T-helper 2 cell (primary cell): Measurements from ENCODE around the gene USP21.
A peak's percentile ranks its signal among the peaks of the same experiment; 100 is the strongest.

Experiments used
- DNase-seq, 5 experiments: peaks; one replicate each; pipeline versions ENCODE4 v3.0.0 to v3.0.0-alpha.2; 2012 to 2022

The USP21 gene

DNA sequence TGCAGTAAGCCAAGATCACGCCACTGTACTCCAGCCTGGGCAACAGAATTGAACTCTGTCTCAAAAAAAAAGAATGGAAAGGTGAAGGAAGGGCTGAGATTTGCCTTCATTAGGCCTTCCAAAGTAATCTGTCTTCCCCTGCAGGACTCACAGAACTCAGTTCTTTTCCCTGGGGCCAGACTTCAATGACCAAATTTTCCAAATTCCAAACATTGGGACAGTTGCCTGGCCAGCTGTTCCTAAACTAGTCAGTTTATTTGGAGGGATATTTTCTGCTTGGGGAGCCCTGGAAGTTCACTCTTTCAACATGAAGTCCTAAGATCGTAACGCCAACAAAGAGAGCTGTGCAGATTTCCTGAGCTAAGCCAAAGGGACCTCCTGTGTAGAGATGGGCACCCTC, 21.4 kb upstream of the USP21 start:
- DNase-seq = no peak

DNA sequence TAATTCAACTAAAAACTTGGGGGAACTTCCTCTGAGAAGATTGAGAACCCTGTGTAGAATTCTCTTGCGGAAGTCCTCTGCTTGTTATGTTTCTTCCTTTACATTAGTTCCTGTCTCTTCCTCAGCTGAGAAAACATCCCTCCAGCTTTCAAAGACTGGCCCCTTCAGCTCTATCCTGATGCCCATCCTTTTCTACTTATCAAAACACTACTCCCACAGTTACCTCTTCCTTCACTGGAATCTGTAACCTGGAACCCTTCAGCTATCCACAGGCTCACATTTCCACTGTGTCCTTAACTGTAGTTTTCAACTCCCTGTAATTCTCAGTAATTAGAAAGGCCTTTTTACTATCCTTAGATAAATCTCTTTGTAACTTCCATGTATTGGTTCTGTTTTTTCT, 20.9 kb upstream of the USP21 start:
- DNase-seq = no peak

DNA sequence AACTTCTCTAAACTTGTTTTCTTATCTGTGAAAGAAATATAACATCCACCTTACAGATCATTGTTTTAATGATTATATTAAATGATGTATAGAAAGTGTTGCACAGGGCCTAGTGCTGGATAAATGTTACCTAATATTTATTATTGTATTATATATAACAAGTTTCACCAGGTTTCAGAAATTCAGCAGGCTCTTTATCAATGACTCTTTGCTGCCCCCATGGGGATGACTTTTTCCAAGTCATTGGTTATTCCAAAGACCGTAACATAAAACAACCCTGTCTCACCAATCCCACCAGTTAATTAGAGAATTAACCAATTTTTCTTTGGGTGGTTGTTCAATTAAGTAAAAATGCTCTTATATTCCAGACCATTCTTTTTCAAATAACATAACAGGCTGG, 19.5 kb upstream of the USP21 start:
- DNase-seq = peak in 1 of 5 experiments; percentile 38

DNA sequence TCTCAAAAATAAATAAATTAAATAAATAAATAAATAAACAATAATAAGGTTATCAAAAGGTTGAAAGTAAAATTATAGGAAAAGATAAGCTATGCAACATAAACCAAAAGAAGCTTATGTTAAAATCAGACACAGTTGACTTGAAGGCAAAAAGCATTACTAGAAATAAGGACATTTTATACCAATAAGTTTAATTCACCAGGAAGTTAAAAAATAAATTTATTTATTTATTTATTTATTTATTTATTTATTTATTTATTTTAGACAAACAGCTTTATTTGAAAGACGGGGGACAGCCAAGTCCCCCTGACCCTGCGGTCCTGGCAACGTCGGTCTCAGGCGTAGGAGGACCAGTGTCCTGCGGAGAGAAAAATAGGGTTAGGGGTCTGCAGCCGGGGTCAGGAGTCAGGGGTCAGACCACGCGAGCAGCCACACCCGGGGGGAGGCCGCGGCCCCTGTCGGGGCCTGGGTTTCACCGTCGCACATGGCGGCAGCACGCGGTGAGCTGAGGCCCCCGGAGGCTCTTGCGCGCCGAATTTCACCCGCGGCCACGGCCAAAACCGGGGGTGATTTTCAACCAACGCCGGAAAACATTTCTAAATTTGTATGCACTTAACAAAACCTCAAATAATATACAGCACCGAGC, 18.4 kb upstream of the USP21 start:
- no peak for DNase-seq

DNA sequence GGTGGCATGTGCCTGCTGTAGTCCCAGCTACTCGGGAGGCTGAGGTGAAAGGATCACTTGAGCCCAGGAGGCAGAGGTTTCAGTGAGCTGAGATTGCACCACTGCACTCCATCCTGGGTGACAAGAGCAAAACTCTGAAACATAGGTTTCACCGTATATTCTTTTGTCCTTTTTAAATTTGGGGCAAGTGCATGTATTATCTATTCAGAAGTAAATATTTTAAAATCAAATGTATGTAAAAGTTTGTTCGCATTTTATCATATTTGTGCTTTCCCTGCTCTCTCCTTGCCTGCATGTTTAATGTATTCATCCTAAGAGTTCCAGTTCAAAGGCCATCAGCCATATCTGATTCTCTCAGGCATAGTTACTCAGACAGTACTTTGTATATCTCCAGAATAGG, 13.5 kb upstream of the USP21 start:
- DNase-seq = no peak

DNA sequence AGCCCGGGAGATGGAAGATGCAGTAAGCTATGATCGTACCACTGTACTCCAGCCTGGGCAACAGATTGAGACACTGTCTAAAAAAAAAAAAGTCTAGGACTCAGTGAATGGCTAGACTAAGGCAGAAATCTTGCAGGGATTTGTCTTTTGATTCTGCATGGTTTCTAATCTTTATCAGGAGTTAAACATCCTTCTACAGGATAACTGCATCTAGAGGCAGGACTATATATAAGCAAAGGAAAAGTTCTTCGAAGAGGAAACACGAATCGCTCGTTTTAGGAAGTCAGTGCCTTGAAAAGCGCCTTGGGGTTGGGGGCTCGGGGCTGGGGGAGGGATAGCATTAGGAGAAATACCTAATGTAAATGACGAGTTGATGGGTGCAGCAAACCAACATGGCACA, 6.1 kb upstream of the USP21 start:
- no peak for DNase-seq

DNA sequence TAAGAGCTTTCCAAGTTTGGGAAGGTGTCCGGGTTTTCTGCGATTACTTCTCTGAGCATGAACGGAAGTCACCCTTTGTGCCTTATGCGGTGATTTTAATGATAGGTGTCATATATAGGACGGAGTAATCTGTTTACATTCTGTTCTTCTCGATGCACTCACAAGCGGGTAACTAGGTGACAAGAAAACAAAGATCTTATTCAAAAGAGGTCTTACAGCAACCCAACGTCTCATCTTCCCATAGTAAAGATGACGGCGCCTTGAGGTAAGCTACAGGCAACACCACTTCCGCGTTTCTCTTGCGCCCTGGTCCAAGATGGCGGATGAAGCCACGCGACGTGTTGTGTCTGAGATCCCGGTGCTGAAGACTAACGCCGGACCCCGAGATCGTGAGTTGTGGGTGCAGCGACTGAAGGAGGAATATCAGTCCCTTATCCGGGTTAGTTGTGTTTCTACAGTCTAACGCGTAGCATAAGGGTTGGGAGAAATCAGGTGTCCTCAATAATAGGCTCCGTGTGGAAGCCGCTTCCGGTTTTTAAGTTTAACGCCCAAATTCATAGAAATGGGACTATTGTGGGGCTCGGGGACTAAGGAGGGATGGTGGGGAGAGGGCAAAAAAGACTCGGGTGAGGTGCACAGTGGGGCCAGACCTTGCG, 5.5 kb upstream of the USP21 start, which contains the start of gene UFC1:
Gene UFC1 (plus strand): TSS at position 297 of the 656 bp plus-strand sequence. CDS start 20 bp downstream, at position 317.
- DNase-seq = peak; percentile 50 to 97 (median 79)

DNA sequence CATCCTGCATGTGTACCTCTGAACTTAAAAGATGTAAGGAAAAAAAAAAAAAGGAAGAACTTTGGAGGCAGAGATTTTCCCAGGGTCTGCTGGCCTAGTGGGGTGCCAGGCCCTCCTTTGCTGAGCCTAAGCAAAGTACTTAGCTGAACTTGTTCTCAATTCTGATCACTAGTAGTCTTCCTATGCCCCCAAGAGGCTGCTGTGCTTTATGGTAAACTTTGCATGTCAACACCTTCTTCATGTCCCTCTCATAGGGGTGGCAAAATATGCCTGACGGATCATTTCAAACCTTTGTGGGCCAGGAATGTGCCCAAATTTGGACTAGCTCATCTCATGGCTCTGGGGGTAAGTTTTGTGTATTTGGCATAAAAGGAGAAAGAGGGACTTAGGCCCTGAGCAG, 1.4 kb upstream of the USP21 start:
- no peak for DNase-seq

DNA sequence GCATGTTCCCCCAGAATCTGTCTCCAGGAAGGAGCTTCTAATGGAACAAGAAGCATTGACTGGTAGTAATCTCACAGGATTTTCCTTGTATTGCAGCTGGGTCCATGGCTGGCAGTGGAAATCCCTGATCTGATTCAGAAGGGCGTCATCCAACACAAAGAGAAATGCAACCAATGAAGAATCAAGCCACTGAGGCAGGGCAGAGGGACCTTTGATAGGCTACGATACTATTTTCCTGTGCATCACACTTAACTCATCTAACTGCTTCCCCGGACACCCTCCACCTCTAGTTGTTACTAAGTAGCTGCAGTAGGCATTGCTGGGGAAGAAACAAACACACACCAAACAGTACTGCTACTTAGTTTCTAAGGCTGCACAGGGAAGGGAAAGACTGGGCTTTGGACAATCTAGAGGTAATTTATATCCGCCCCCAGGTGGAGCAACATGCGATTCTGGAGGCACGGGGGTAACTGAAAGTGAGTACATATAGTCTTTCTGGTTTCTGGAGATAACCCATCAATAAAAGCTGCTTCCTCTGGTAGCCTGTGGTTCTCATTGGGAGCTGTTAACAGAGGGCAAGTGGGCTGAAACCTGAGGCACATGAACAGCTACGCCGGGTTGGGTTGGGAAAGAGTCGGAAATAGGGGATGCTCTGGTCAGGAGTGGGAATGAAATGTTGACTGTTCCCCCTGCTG, 837 bp upstream of the USP21 start:
- DNase-seq = no peak

DNA sequence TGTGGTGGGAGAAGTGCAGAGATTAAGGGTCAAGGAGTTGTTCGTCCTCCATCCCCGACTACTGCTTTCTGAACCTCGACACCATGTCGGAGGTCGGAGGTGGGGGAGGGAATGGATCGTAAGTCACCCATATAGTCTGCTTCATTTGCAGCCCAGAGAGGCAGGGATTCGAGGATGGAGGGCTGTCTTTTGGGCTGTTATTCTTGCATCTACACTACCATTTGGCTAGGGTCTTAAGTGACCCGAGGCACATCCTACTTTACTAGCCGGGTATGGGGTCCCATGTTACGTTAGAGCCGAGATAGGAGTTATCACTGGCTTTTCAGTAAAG, 578 bp downstream of the USP21 start:
- DNase-seq = no peak

DNA sequence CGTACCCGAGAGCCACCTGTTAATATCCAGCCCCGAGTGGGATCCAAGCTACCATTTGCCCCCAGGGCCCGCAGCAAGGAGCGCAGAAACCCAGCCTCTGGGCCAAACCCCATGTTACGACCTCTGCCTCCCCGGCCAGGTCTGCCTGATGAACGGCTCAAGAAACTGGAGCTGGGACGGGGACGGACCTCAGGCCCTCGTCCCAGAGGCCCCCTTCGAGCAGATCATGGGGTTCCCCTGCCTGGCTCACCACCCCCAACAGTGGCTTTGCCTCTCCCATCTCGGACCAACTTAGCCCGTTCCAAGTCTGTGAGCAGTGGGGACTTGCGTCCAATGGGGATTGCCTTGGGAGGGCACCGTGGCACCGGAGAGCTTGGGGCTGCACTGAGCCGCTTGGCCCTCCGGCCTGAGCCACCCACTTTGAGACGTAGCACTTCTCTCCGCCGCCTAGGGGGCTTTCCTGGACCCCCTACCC, 1.4 kb downstream of the USP21 start:
- no peak for DNase-seq

DNA sequence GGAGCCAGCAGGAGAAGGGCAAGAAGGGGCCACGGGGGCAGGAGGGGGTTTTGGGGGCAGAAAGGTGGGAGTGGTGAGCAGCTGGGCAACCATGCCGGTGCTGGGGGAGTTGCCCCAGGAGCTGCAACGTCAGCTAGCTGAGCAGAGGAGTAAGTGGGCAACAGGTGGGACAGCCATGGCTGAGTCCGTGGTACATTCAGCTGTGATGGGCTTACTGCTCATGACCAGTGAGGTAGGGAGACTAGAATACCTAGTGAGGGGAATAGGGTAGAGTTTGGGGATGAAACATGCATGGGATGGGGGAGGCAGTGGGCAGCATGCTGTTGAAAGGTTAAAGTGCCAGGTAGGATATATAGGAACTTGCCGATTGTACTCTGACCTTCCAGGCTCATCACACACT, 2.4 kb downstream of the USP21 start:
- no peak for DNase-seq

DNA sequence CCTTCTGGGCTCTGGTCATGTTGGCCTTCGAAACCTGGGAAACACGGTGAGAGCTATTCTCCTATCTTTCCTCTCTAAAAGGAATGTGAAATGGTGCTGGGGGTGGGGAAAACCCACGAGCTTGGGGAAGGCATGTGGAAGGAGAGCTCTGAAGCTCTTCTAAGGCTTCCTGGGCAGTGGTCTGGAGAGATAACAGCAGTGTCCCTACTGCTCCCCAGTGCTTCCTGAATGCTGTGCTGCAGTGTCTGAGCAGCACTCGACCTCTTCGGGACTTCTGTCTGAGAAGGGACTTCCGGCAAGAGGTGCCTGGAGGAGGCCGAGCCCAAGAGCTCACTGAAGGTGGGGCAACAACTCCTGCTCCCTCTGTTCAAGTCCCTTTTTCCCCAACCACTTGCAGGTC, 2.8 kb downstream of the USP21 start:
- no peak for DNase-seq

DNA sequence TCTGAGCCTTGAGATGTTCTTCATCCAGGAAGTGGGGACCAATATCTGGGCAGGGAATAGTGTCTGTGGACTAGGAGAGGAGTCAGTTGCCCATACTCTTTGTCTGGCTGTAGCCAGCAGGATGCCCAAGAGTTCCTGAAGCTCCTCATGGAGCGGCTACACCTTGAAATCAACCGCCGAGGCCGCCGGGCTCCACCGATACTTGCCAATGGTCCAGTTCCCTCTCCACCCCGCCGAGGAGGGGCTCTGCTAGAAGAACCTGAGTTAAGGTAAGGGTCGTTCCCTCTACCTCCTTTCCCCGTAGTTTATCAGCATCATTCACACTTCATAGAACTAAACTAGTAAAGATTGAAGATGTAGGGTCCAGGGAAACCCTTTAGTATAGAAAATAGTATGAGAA, 3.5 kb downstream of the USP21 start:
- DNase-seq = no peak

DNA sequence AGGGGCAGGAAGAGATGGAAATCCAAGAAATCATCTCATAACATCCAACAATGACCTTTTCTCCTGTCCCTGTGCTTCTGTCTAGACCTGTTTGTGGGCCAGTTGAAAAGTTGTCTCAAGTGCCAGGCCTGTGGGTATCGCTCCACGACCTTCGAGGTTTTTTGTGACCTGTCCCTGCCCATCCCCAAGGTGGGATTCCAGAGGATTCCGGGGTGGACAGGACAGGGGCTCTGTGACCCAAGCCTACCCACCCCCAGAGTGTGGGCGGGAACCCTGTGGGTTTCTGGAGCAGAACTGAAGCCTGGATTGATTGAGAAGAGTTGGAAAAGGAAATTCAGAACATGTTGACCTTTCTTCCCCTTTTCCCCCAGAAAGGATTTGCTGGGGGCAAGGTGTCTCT, 4.5 kb downstream of the USP21 start:
- no peak for DNase-seq

DNA sequence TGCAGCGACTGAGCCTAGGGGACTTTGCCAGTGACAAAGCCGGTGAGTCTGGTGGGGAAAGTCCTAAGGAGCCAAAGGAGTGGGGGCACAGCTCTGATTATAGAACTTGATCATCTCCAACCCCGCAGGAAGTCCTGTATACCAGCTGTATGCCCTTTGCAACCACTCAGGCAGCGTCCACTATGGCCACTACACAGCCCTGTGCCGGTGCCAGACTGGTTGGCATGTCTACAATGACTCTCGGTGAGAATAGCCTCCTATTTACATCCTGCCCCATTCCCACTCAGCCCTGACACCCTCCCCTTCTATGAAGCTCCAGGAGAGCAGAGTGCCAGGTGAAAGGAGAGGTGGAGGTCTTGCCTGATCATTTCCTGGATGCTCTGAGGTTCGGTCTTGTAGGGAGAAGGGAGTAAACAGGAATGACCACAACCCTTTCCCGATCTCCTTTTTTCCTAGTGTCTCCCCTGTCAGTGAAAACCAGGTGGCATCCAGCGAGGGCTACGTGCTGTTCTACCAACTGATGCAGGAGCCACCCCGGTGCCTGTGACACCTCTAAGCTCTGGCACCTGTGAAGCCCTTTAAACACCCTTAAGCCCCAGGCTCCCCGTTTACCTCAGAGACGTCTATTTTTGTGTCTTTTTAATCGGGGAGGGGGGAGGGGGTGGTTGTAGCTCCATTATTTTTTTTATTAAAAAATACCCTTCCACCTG, 5.8 kb downstream of the USP21 start:
- DNase-seq = no peak

DNA sequence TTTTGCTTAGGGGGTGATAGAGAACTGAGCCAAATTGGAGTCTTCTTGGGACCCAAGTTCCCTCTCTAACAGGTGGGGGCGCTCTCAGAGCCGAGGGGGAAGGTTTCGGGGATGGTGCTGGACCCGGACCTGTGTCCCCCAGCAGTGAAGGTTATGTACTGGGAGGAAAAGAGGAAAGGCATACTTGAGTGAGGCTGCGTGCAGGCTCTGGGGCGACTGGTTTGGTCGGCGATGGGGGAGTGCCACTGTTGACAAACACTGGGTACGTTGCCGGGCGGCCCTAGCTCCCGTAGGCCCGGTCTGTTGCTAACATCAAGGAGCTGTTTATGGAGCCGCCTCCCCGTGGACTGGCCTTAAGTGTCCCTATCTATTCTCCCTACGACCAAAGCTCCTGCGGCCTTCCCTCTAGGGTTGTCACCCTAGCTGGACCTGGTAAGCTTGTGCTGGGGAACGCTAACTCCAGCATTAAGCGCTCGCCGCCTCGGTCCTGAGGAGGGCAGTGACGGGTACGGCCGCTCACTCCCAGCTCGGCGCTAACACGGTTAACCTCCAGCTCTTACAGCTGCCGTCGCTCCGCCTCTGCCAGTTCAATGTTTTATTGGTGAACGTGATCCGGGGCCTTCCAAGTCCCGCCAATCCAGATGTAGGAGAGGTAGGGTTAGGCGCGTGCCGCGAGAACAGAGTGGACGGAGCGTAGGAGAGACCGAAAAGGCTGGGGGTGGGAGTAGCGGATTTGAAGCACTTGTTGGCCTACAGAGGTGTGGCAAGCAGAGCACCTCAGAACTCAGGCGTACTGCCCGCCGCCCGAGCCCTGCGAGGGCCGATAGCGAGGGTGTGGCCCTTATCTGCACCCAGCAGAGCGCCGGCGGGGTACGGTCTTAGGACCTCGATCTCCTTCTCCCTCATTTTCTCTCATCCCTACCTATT, 6.7 kb downstream of the USP21 start, which contains the start of gene PPOX:
Gene PPOX (plus strand): TSS at position 685 of the 927 bp plus-strand sequence. CDS start 422 bp downstream, outside the sequence.
- DNase-seq = peak; percentile 74 to 98 (median 89)

DNA sequence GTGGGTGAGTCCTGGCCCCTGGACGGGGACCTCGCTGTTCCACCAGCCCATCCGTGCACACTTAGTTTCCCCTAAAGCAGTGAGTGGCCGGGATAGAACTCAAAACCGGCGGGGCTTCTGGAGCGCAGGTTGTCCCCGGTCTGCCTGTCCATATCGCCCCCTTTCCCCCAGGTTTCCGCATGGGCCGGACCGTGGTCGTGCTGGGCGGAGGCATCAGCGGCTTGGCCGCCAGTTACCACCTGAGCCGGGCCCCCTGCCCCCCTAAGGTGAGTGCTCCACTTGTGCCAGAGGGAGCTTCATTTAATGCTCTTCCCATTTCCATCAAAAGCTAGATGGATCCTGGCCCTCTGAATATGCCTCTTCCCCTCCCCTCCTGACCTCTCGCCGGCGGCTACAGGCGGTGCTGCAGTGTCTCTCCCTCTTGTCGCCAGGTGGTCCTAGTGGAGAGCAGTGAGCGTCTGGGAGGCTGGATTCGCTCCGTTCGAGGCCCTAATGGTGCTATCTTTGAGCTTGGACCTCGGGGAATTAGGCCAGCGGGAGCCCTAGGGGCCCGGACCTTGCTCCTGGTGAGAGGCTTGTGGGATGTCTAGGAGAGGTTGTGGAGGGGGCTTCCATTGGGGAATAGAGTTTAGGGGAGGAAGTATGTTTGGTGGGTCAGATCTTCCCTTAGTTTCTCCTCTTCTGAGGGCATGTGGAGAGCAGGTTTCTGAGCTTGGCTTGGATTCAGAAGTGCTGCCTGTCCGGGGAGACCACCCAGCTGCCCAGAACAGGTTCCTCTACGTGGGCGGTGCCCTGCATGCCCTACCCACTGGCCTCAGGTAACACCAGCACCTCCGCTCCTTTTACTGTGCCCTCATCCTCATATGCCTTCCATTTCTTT, 7.6 kb downstream of the USP21 start:
- no peak for DNase-seq

DNA sequence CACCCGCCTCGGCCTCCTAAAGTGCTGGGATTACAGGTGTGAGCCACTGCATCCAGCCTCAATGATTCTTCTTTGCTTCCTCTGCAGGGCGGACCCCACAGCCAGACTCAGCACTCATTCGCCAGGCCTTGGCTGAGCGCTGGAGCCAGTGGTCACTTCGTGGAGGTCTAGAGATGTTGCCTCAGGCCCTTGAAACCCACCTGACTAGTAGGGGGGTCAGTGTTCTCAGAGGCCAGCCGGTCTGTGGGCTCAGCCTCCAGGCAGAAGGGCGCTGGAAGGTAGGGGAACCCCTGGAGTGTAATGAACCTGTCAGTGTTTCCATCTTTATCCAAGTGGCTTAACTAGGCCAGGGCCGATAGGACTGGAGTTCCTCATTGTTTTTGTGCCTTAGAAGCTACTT, 9.6 kb downstream of the USP21 start:
- no peak for DNase-seq

DNA sequence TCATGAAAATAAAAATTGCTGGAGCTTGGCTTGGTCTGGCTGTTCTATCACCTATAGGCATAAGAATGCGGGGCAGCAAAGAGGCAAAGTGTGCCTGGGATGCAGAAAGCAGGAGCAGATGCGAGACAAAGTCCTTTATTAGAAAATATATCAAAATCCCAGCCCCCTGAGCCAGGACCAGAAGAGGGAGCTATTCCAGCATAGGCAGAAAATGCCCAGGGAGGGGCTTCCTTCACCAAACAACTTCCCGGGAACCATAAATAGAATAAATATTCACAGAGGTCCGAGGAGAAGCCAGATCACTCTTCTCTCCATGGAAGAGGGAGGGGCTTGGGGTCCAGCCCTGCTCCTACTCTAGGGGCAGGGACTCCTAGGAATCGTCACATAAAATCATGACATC, 11.9 kb downstream of the USP21 start:
- no peak for DNase-seq

DNA sequence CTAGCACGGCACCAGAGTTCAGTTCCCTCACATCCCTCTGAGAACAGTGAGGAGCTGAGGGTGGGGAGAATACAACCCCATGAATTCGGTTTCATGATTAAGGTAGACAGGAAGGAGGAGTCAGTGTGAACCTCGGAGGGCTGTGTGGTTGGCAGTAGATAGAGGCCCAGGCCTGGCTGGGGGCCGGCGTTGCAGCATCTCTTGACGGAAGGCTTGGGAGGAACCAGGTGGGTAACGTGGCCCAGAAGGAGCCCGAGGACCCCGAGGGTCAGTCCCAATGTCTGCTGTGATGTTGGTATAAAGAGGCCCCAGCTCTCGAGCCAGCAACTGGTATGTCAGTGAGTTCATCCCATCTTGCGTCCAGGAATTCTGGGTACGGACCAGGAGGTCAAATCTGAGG, 12.4 kb downstream of the USP21 start:
- DNase-seq = no peak
